ENCODE data around the gene ADAM15. TPM values are rescaled to one million over a fixed set of nuclear protein-coding genes. Genes with fewer than 3 reads are reported as not detected.

Gene ADAM15
- total and polyA plus RNA-seq, 2 of the 8 experiments (the other 6 are each of a cell fraction or from before 2014, with no cell fraction given) = 32.9 to 37.6 TPM

DNA sequence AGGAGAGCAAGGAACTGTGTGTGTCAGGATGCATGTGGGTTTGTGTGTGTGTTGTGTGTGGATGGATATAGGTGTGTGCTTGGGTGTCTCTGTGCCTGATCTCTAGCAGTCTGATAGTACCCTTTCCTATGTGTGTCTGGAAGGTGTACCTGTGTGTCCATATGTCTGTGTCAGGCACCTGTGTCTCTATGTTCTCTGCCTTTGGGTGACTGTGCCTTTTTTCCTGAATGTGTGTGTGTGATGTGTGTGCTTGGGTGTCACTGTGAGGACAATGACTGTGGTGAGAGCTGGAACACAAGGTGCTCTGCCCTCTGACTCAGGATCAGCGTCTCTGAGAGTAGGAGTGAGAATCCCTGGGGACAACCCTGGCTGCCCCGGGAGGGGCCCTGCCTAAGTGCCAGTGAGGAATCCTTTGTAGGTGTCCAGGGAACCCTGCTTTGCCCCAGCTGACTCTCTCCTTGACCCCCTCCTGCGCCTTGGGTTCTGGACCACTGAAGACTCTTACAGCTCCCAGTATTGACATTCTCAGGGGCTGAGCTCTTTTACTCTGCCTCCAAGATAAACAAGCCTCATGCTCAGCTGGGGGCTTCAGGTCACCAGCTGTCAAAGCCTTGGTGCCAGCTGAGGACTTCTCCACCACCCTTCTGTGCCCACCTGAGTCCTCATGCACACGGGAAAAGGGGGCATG, 26.8 kb downstream of the ADAM15 start (continued):
- no peak for TF ChIP-seq SRF (IDR thresholded peaks at IDR 0.05; ENCODE audit: low read depth, low read length)
- TF ChIP-seq JUN (IDR thresholded peaks at IDR 0.05; ENCODE audit: low read depth, low read length) = no peak
- TF ChIP-seq NRF1 (IDR thresholded peaks at IDR 0.05; ENCODE audit: low read depth, low read length) = no peak
- TF ChIP-seq BRCA1 (IDR thresholded peaks at IDR 0.05; ENCODE audit: low read depth, low read length) = no peak
- TF ChIP-seq TBP (IDR thresholded peaks at IDR 0.05; ENCODE audit: low read depth, low read length) = no peak
- TF ChIP-seq ASH2L (IDR thresholded peaks at IDR 0.05; ENCODE audit: low read length) = no peak

Data from H1 (cell line).